Mucosa of descending colon (tissue), 3 donors: Measurements from ENCODE around the gene SEC14L1. TPM values are rescaled to one million over a fixed set of nuclear protein-coding genes. Genes with fewer than 3 reads are reported as not detected.

Experiments
- ATAC-seq: fragments of 200-7000 bp; cut with Tn5 transposase; one replicate; pipeline ENCODE4 v1.9.1; 2020; ENCODE audit warnings: mild to moderate bottlenecking, moderate library complexity
- DNase-seq, 3 donors: peaks; one replicate each; pipeline ENCODE4 v3.0.0-alpha.2; 2020
- H3K36me3 ChIP-seq: fragments of 200-600 bp; one replicate; pipeline ENCODE4 v1.8.0; 2021; ENCODE audit warnings: low read depth, mild to moderate bottlenecking
- H3K4me1 ChIP-seq: fragments of 200-600 bp; one replicate; pipeline ENCODE4 v1.8.0; 2021; ENCODE audit warnings: low read depth, mild to moderate bottlenecking
- H3K4me3 ChIP-seq: fragments of 200-600 bp; one replicate; pipeline ENCODE4 v1.8.0; 2021; ENCODE audit warnings: mild to moderate bottlenecking
- H3K9me3 ChIP-seq: fragments of 200-600 bp; one replicate; pipeline ENCODE4 v1.8.0; 2021; ENCODE audit warnings: mild to moderate bottlenecking
- intact Hi-C, 2 donors: fragments of 100-400 bp; cut with DNase I in 1 of 2; cut with micrococcal nuclease in 1 of 2; formaldehyde crosslinking; loops; one replicate each; pipeline versions ENCODE4 v1.11.0 to v1.11.1; 2022; cut with DNase I, micrococcal nuclease
- total RNA-seq, 3 donors: library from RNA; stranded (reverse); fragmentation: NEBNext Ultra II Directional in 2 of 3; extraction: Animal tissue kit (Norgen Biotek cat#: 25700) in 2 of 3; gene quantifications; one replicate each; pipeline versions ENCODE4 v1.2.1 to v1.2.4, GENCODE V29; 2021 to 2023
- TF ChIP-seq, protein P1 (sequence below): fragments of 200-600 bp; IDR thresholded peaks from one replicate; pipeline ENCODE4 v1.8.0; 2022; ENCODE audit warnings: antibody characterized with exemption, mild to moderate bottlenecking
- donor health status: DM: no; HTN: no; CAD: no; lungs with moderate emphysema.
- donor health status: DM: no; HTN: no; CAD: no.
- donor health status: DM: no; HTN: yes; CAD: no.

Gene SEC14L1
- total RNA-seq, 3 donors from 2014 or later, result 24.5 to 44.6 (median 44.0) TPM

DNA sequence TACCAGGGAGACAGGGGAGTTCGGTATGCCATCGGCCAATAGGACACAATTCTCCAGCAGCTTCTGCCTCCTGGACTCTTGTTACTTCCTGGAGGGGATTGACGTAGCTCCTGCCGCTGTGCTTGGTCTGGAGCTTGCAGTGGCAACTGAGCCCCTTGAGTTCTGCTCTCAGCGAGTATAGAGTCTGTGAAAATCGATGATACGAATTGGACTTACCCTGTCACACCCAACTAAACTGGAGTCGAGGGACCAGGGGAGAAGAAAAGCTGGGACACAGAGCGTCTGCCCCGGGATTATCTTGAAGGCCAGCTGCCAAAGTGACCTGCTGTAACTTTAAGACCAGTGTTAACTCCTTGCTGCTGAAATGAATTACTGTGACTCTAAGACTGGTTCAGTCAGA lies 22.2 kb downstream of the SEC14L1 start:
- ATAC-seq (peak; percentile 92), DNase-seq (peak in 2 of 3 donors; percentile 38 to 44)
- Histone ChIP-seq H3K4me1 (peaks cover 24% of the 10 kb centered on the region), H3K4me3 (no peak overlapping the region), H3K9me3 (peaks cover 7% of the 10 kb centered on the region), H3K36me3 (no peaks in the 10 kb centered on the region)
- intact Hi-C loops, result no loop called here
- TF ChIP-seq, protein P1, sequence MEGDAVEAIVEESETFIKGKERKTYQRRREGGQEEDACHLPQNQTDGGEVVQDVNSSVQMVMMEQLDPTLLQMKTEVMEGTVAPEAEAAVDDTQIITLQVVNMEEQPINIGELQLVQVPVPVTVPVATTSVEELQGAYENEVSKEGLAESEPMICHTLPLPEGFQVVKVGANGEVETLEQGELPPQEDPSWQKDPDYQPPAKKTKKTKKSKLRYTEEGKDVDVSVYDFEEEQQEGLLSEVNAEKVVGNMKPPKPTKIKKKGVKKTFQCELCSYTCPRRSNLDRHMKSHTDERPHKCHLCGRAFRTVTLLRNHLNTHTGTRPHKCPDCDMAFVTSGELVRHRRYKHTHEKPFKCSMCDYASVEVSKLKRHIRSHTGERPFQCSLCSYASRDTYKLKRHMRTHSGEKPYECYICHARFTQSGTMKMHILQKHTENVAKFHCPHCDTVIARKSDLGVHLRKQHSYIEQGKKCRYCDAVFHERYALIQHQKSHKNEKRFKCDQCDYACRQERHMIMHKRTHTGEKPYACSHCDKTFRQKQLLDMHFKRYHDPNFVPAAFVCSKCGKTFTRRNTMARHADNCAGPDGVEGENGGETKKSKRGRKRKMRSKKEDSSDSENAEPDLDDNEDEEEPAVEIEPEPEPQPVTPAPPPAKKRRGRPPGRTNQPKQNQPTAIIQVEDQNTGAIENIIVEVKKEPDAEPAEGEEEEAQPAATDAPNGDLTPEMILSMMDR, result no peak

DNA sequence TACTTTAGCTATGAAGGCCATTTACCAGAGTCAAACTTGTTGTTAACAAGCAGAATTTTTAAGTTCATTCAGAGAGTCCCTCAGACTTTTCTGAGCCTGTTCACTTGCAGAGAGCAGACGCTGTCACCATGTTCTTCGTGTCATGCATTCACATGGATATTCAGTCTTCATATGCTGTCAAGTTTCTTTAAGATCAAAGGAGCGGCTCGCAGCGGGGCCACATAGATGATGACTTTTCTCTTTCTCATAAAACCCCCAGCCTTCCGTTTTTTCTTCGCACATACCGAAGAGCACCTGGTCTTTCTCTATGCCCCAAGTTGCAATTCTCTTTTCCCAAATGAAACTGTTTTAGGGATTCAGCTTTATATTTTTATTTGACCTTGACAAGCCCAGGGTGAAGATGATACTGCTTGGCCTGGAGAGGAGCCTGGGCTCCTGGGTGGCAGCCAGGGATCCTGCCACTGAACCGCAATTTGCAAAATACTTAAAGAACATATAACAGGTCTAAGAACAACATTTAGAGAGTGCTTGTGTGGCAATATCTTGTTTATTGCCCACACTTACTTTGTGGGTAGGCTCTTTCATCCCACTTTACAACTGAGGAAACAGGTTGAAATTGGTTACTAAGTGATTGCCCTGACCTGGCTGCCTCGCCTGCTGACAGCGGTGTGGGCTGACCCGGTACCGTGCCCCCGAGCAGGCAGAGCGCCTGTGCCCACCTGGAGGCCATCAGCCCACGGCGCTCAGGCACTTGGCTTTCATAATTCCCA lies 22.9 kb downstream of the SEC14L1 start:
- Histone ChIP-seq H3K4me3 (no peak overlapping the region), H3K4me1 (peaks cover 24% of the 10 kb centered on the region), H3K9me3 (peaks cover 7% of the 10 kb centered on the region), H3K36me3 (no peaks in the 10 kb centered on the region)
- TF ChIP-seq, protein P1, result no peak
- ATAC-seq (peak; percentile 82), DNase-seq (no peak)
- intact Hi-C loops, result no loop called here

DNA sequence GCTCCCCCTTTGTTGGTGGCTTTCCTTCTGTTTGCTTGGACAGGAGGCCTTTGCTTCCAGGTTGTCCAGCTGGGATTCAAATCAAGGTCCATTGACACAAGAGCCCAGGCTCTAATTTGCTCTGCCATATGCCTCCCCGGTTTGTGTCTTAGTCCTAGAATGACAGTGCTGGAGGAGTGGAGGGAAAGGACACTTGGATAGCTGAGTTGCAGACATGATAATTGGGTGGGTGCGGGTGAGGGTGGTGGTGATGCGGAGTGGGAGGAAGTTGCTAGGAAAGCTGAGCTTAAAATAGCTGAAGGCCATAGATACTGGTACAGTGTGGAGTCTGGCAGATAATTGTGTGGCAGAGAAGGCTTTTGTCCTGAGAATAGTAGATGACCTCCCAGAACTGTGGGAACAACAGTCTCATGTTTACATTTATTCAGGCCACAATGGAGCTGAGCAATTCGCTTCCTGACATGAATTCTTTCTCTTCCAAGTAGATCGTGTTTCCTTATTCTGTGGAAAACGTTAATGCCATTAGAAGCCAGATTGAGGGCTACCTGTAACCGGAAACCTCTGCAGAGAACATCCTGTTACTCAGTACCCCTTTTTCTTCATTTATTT lies 23.8 kb downstream of the SEC14L1 start:
- no peak for DNase-seq
- TF ChIP-seq, protein P1, result no peak
- H3K4me1 ChIP-seq, result peaks cover 24% of the 10 kb centered on the region
- intact Hi-C loops, result no loop called here
- peaks cover 7% of the 10 kb centered on the region for H3K9me3 ChIP-seq
- H3K4me3 ChIP-seq, result no peak overlapping the region
- no peaks in the 10 kb centered on the region for H3K36me3 ChIP-seq
- ATAC-seq, result no peak

DNA sequence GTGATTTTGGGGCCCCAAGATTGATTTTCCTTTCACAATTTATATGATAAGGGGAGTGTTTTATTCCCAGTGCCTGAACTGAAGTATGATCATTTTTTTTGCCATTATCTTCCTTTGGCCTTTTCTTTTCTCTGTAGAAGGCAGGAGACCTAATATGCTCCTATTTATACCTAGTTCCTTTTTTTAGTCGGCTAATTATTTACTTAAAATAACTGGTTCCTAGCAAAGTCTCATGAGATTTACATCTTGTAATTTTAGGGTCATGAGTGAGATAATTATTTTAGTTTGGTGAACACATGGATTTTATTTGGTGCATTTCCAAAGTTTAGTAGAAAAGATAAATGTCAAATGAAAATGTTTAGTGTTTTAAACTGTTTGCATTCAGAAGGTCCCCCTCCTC lies 24.8 kb downstream of the SEC14L1 start:
- Histone ChIP-seq H3K36me3 (no peaks in the 10 kb centered on the region), H3K4me3 (no peak overlapping the region), H3K9me3 (peaks cover 7% of the 10 kb centered on the region), H3K4me1 (peaks cover 18% of the 10 kb centered on the region)
- TF ChIP-seq, protein P1, result no peak
- intact Hi-C loops, result no loop called here
- DNase-seq, result no peak
- ATAC-seq, result no peak

DNA sequence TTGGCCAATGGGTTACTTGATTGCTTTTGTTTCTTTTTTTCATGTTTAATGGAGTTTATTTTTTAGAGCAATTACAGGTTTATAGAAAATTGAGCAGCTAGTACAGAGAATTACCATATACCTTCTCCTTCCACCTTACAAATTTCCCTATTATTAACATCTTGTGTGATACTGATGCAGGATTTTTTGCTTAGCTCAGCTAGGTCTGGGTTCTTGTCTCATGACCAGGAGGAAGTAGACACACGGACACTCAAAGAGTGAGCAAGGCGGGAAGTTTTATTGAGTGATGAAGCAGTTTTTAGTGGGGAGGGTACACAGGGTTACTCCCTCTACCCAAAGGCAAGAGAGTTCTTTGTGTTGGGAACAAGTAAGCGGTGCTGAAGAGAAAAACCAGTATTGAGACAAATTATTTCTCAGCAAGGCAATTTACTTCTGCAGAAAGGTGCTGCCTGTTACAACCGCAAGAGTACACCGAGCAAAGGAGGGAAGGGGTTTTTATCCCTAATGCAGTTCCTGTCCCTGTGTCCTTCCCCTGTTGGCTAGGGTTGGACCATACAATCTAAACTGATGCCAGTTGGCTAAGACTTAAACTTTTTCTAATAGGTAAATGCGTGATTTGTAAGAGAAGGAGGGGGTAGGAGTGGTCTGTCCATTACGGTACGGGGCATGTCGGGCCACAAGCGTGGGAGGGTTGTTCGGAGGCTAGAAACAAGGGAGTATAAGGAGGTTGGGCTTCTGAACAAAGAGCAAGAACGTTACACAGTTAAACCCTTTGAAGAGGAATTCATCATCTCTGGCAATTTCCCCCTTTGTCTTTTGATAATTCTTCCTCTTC lies 26.9 kb downstream of the SEC14L1 start:
- intact Hi-C loops, result no loop called here
- no peaks in the 10 kb centered on the region for H3K36me3 ChIP-seq
- ATAC-seq (no peak), DNase-seq (no peak)
- peaks cover 7% of the 10 kb centered on the region for H3K9me3 ChIP-seq
- no peak overlapping the region for H3K4me3 ChIP-seq
- peaks cover 18% of the 10 kb centered on the region for H3K4me1 ChIP-seq
- TF ChIP-seq, protein P1, result no peak
